PFSK-1 (cell line): ENCODE measurements around the gene KCNJ1.

Experiments used
- FOXP2 ChIP-seq: optimal IDR thresholded peaks from 2 replicates; pipeline ENCODE3; 2011; ENCODE audit warnings: borderline replicate concordance, control low read depth, inconsistent platforms; ENCODE audit not compliant: insufficient read depth; ENCODE audit errors: extremely low read length, extremely low read depth
- POLR2AphosphoS5 ChIP-seq: IDR thresholded peaks from 2 replicates; pipeline ENCODE4 v1.6.1; 2012; ENCODE audit warnings: low read depth, mild to moderate bottlenecking, control low read depth, low read length, moderate library complexity
- SIN3A ChIP-seq: IDR thresholded peaks from 2 replicates; pipeline ENCODE4 v1.6.1; 2012; ENCODE audit warnings: mild to moderate bottlenecking, low read length, moderate library complexity, borderline replicate concordance; ENCODE audit not compliant: insufficient read depth
- TAF1 ChIP-seq: IDR thresholded peaks from 2 replicates; pipeline ENCODE4 v1.6.1; 2012; ENCODE audit warnings: low read length, control low read depth, borderline replicate concordance; ENCODE audit not compliant: insufficient read depth
- TF ChIP-seq, protein P1 (sequence below), 2 experiments: IDR thresholded peaks; 2 replicates each; pipeline versions ENCODE4 v1.6.1 to v1.8.0; 2011 to 2012; ENCODE audit warnings: low read depth in 2 of 2, low read length in 2 of 2, control low read depth in 1 of 2, inconsistent platforms in 1 of 2, mild to moderate bottlenecking in 1 of 2, moderate library complexity in 1 of 2; ENCODE audit not compliant: insufficient read depth in 1 of 2

DNA sequence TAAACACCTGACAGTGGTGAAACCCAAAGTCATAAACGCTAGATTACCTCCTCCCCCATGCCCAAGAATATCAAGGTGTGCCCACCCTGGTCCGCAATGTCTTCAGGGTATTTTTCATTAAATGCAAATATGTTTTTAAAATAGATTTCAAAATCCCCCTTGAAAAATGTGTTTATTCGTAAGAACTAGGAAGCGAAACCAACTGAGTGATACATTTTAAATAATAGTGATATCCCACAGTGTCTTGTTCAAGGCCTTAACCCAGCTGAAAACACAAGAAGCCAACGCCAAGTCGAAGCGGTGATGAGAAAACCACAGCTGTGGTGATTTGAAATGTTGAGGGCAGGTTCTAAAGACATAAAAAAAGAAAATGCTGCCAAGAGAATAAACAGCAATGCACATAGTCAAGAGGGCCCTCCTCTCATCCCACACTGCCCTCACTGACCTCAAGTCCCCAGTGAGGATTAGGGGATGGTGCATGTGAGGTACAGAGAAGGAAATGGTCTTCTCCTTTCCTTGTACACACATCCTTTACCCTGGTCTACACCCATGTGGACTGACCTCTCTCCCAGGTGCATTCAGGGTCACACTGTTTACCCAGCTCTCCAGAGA, 25.5 kb downstream of the KCNJ1 start:
- TF ChIP-seq, protein P1, sequence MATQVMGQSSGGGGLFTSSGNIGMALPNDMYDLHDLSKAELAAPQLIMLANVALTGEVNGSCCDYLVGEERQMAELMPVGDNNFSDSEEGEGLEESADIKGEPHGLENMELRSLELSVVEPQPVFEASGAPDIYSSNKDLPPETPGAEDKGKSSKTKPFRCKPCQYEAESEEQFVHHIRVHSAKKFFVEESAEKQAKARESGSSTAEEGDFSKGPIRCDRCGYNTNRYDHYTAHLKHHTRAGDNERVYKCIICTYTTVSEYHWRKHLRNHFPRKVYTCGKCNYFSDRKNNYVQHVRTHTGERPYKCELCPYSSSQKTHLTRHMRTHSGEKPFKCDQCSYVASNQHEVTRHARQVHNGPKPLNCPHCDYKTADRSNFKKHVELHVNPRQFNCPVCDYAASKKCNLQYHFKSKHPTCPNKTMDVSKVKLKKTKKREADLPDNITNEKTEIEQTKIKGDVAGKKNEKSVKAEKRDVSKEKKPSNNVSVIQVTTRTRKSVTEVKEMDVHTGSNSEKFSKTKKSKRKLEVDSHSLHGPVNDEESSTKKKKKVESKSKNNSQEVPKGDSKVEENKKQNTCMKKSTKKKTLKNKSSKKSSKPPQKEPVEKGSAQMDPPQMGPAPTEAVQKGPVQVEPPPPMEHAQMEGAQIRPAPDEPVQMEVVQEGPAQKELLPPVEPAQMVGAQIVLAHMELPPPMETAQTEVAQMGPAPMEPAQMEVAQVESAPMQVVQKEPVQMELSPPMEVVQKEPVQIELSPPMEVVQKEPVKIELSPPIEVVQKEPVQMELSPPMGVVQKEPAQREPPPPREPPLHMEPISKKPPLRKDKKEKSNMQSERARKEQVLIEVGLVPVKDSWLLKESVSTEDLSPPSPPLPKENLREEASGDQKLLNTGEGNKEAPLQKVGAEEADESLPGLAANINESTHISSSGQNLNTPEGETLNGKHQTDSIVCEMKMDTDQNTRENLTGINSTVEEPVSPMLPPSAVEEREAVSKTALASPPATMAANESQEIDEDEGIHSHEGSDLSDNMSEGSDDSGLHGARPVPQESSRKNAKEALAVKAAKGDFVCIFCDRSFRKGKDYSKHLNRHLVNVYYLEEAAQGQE (IDR thresholded peaks at IDR 0.05; ENCODE audit: insufficient read depth in 1 of 2, low read depth in 2 of 2, low read length in 2 of 2) = no peak
- TF ChIP-seq POLR2AphosphoS5 (no peak), SIN3A (no peak), TAF1 (no peak), FOXP2 (no peak)
